22Rv1 (cell line): ENCODE measurements around the gene C1QL1.
"Not testable (repeated sequence)": the region's sequence is repeated elsewhere in the genome, so short reads cannot be mapped to it uniquely, and the experiment has no call there.

Experiments
- H3K27ac ChIP-seq: fragments of 450-650 bp; 2 replicates; pipeline ENCODE4 v1.5.1; 2017
- CTCF ChIP-seq: fragments of 450-650 bp; IDR thresholded peaks from 2 replicates; pipeline ENCODE4 v1.5.1; 2017; ENCODE audit warnings: mild to moderate bottlenecking
- ZFX ChIP-seq: fragments of 450-650 bp; IDR thresholded peaks from 2 replicates; pipeline ENCODE4 v1.6.1; 2017; ENCODE audit warnings: antibody characterized with exemption, borderline replicate concordance

C1QL1 gene

GRCh38 chr17:44947461-44948314 lies 20.4 kb downstream of the C1QL1 start, which contains the start of gene KIF18B:
KIF18B (minus strand) TSS chr17:44947773; CDS start chr17:44936344, 11,429 bp downstream.
- TF ChIP-seq CTCF: no peak
- TF ChIP-seq ZFX: no peak
- peak within 1 kb of the TSS; percentile 84 for H3K27ac ChIP-seq

DNA sequence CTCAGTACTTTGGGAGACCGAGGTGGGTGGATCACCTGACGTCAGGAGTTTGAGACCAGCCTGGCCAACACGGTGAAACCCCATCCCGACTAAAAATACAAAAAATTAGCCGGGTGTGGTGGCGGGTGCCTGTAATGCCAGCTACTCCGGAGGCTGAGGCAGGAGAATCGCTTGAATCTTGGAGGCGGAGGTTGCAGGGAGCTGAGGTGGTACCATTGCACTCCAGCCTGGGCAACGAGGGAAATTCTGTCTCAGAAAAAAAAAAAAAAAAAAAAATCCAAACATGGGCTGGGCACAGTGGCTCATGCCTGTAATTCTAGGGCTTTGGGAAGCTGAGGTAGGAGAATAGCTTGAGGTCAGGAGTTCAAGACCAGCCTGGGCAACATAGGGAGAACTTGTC lies 22.5 kb downstream of the C1QL1 start:
- H3K27ac ChIP-seq: not testable (repeated sequence)

DNA sequence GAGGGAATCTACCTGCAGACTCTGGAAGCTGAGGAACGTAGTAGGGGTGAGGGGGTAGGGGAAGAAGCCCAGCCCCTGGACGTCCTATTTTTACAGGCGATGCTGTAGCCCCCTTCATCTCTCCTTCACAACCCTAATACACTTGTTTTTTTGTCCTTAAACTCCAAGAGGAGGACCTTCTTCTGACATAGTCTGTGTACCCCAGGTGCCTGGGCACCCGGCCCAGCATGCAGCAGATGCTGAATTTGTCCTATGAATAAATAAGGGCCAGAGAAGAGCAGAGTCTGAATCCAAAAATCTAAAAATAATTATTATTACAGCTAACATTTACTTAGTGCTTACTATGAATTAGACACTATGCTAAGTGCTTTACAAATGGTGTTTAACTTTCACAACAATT lies 25.6 kb downstream of the C1QL1 start:
- TF ChIP-seq ZFX (no peak), CTCF (no peak)
- peak overlapping the region; percentile 25 for H3K27ac ChIP-seq

GRCh38 chr17:44941712-44942331 lies 26.3 kb downstream of the C1QL1 start:
- no peak for TF ChIP-seq ZFX
- TF ChIP-seq CTCF: no peak
- H3K27ac ChIP-seq: peak overlapping the region; percentile 25

DNA sequence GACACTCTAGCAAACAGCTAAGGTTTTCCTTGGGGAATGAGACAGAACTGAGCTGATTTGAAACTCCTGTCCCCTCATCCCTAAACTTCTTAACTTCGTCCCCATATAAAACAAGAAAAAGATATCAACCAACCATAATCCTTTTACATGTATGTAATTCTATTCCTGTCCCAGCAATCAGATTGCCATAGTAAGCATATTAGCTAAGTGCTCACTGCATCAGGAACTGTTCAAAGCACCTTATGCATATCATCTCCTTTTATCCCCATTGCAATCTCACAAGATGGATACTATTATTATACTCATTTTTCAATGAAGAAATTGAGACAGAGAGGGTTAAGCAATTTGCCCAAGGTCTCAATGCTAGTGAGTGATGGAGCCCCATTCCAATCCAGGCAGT lies 27.3 kb downstream of the C1QL1 start:
- H3K27ac ChIP-seq: peak overlapping the region; percentile 25; the same call in 1 of the 2 replicates
- TF ChIP-seq ZFX (no peak), CTCF (no peak)

DNA sequence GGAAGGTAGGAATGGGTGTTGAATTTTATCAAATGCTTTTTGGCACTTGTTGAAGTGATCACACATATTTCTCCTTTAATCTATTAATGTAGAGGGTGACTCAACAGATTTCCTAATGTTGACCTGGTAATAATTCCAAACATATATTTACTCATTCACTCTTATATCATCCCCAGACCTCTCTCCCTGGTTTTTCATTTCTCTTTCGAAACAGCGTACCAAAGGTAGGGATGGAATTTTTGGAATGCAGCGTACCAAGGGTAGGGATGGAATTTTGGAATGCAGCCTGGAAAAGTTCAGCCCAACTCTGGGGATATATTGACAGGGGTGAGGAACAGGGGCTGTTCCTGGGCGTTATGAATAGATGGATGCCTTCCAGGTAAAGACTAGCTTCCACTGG lies 27.8 kb downstream of the C1QL1 start:
- TF ChIP-seq ZFX (no peak), CTCF (no peak)
- peak overlapping the region; percentile 25; the same call in 1 of the 2 replicates for H3K27ac ChIP-seq

DNA sequence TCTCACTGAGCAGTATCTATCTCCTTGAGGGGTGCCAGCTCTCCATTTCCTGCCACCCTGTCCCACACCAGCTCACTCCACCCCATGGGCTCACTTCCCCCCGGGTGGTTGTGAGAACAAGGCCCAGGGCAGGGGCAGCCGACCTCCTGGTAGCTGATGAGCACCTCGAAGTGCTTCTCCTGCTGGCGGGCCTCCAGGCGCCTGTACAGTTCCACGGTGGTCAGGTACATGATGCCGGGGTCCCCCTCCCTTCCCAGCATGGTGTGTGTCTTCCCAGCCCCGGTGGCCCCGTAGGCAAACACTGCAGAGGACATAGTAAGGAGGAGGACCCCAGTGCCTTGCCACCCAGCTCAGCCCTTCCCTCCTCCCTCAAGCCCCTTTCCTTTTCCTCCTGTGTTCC lies 33.0 kb downstream of the C1QL1 start:
- H3K27ac ChIP-seq: no peak overlapping the region
- no peak for TF ChIP-seq ZFX
- TF ChIP-seq CTCF: no peak
